HTERT RPE-1 (cell line): ENCODE measurements around the gene NFIB.

Experiments
- in situ Hi-C: fragments of 300-500 bp; cut with MboI; formaldehyde crosslinking; loops from 4 replicates; pipeline ENCODE4 v1.14.3; 2020; ENCODE audit warnings: low sequenced_read_pairs

Gene NFIB

GRCh38 chr9:14218253-14218652 lies 95.7 kb downstream of the NFIB start:
- in situ Hi-C loops = no loop called here

- in situ Hi-C loops = no loop called here
These were observed 97.2 kb downstream of the NFIB start for GRCh38 chr9:14216612-14217194.

GRCh38 chr9:14215614-14216013 lies 98.3 kb downstream of the NFIB start:
- in situ Hi-C loops = no loop called here

DNA sequence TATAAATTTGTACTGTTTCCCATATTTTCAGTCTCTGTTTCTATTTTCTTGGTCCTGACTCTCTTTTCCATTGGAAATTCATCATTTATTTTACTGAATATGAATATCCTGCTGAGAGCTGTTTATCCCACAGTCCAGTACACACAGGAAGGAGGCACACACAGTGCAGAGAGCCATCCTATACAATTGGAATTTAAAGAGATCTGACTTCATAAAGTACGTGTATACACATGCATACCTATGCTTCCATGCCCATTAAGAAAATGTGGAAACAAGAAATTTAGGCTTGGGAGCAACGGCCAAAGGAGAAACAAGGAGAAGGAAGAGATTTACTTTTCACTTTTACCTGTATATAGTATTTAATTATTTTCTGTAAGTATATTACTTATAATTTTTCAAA lies 99.2 kb downstream of the NFIB start:
- in situ Hi-C loops = no loop called here

- in situ Hi-C loops = no loop called here
These were observed 99.8 kb downstream of the NFIB start for GRCh38 chr9:14214065-14214684.

GRCh38 chr9:14213504-14213903 lies 100.4 kb downstream of the NFIB start:
- in situ Hi-C loops = no loop called here

- in situ Hi-C loops = no loop called here
These were observed 101.1 kb downstream of the NFIB start for GRCh38 chr9:14212697-14213420.

- in situ Hi-C loops = no loop called here
These were observed 101.9 kb downstream of the NFIB start for GRCh38 chr9:14212077-14212476.

- in situ Hi-C loops = no loop called here
These were observed 102.4 kb downstream of the NFIB start for GRCh38 chr9:14211564-14211963.

DNA sequence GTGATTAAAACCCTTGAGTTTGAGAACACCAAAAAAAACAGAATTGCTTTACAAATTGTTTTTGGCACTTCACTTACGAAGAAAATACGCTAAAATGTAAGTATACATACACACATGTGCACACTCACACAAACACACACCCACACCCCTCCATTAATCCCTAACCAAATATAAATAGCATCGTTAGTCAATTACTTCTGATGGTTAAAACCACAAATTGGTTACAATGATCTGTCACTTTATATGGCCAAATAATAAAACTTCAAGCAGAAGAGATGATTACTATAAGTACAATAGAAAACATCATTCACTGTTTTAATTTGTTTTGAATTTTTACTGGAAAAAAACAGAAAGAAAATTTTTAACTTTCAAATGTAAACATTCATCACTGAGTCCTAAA lies 103.5 kb downstream of the NFIB start:
- in situ Hi-C loops = no loop called here

DNA sequence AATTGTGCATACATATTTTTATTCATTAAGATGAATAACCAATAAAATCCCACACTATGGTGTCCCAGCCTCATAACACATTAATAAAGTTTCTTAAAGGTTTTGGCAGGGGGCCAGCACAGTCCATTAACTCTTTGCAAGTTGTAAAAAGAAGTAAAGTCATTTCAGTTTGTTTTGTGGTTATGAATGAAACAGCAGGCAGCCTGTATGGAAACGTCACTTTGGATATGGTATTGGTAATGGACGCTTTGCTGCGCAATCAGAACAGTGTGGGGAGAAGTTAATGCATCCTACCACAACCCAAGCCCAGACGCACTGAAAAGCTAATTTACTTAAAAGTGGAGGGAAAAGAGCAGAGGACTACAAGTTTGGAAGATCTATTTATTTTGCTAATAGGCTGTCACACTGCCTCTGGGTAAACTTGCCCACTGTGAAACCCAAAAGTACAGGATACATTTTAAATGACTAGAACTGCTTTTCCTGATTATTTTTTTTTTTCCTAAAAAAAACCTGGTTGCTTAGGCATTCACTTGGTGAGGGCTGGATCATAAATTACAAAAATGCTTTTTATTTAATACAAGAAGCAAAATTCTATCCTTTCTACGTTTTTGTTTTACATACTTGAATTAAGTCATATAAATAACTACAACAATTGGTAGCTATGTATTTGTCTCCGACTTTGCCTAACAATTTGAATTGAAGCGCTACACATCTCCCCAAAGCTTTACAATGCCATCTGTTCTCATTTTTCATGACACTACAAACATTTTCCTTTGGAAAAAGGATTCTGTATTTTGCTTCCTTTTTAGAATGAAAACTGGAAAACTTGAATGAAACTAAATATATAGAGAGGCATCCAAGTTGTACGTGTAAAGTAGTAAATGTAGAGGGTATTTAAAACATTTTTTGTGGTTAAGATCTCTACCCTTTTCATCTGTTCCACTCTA lies 104.3 kb downstream of the NFIB start:
- in situ Hi-C loops = no loop called here

GRCh38 chr9:14207352-14207995 lies 106.5 kb downstream of the NFIB start:
- in situ Hi-C loops = no loop called here

GRCh38 chr9:14205463-14205862 lies 108.5 kb downstream of the NFIB start:
- in situ Hi-C loops = no loop called here

DNA sequence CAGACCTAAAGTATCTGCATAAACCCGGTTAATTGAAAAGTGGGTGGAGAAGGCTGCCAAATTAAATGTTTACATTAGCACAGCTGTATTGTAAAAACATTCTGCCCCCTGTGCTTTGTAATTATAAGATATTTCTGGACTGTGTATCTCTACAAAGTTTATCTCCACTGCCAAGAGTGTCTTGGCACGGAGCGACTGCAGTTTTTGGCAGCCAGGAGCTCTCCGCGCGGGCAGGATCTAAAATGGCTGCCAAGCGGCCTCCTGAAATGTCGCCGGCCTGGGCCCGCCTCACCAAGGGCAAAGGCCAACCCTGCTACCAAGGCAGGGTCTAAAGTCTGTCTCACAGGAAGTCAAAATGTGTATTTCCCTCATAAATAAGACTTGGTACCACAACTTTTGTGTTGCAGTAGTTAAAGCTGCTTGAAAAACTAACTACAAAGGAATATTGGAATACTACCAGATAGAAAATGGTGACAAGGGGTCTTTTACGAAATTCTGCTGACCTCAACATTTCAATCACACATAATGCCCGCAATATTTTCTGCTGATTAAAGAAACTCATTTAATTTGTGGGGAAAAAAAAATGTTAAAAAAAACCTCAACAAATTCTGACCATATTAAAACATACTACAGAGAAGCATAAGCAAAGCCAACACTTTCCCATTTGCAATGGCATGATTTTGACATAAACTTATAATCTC lies 110.4 kb downstream of the NFIB start:
- in situ Hi-C loops = no loop called here

GRCh38 chr9:14198841-14199455 lies 115.0 kb downstream of the NFIB start:
- in situ Hi-C loops = no loop called here

DNA sequence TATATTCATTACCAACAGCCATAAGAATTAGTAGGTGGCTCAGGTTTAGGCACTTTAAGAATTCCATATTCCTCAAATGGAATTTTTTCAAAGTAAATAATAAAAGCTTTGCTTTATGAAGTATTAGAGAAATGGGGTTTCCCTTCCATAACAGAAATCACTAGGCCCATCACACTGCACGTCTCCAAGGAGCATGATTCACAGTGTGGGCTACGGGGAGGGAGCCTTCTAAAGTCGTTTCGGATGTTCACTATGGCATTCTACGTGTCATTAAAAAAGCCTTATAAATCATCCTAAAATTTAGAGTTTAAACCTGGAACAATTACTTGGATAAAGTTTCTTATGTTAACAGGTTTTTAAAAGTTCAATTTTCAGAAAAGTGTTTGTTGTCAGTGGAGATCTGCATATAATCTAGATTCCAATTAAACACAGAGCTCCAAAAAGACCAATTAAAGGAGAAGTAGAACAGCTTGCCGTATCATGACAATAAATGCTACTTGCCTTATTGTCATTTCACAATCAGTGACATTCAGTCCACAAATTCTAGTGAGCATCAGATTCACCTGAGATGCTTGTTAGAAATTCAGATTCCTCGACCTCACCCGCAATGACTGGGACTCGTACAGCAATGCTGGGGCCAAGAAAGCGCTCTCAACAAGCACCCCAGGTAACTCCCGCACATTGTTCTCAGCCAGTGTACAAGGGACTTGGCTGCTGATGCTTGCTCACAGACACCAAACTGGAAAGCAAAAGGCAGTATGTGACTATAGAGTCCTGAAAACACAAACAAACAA lies 115.7 kb downstream of the NFIB start:
- in situ Hi-C loops = no loop called here

DNA sequence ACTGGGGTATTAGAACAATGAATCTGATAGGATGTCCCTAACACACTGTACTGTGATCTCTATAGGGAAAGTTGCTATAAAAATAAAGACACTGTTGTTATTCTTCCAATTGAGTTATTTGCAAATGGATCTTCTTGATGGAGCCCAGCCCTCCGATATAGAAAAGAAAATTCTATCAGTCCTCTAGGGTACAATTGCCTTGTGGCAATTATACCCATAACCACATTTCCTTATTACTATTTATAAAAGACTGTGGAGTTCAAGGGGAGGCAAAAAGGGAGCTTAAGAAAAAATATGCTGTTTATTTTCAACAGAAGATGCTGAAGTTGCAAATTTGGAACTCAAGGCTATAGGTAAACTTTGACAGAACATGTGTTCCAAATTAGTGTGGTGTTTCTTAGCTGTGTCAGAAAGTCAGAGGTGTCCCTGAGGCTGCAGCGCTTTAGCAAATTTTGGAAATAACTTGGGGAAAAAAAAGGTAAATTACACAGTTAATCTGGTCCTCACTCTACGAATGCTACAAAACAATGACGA lies 116.5 kb downstream of the NFIB start:
- in situ Hi-C loops = no loop called here

DNA sequence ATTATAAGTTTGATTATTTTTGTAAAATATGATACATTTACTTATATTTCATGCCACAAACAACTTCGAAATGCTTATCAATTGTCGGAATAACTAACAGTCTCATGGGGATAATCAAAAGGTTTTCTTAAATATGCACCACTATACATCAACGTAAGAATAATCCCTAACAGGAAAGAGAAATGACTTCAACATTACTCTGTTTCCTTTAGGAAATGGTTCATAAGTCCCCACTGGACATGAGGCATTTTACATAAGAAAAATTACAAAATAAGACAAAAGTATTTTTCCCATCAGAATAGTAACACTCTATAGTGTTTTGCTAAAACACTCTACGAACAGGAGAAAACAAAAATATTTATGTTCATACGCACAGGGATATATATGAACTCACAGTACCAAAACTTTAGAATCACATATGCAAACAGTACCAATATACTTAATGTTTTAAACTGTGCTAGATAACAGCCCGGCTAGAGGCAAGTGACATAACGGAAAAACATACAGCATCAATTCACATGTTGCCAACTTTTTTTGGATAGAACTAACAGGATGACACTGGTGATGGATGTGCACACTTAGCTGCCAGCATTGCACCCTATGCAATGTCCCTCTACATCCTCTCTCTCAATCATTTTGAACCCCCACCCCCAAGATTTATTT lies 120.5 kb downstream of the NFIB start:
- in situ Hi-C loops = no loop called here
